SK-N-SH treated with all-trans-retinoic acid at 6 μM for 48 hours (cell line): ENCODE measurements around the gene TMEM9.

Experiments
- ARNTL ChIP-seq: fragments of 450-650 bp; formaldehyde crosslinking; IDR thresholded peaks from 2 replicates; pipeline ENCODE4 v1.5.0; 2020; ENCODE audit warnings: low read depth, mild to moderate bottlenecking, moderate library complexity, borderline replicate concordance
- OSR1 ChIP-seq: fragments of 250-450 bp; sonication (Bioruptor Pico); IDR thresholded peaks from 2 replicates; pipeline ENCODE4 v1.8.0; 2022; ENCODE audit warnings: moderate library complexity, mild to moderate bottlenecking, inconsistent platforms
- PATZ1 ChIP-seq: fragments of 250-450 bp; sonication (Bioruptor Pico); IDR thresholded peaks from 2 replicates; pipeline ENCODE4 v1.8.0; 2020; ENCODE audit warnings: mild to moderate bottlenecking, moderate library complexity, borderline replicate concordance
- POU6F1 ChIP-seq: fragments of 250-450 bp; sonication (Bioruptor Pico); IDR thresholded peaks from 2 replicates; pipeline ENCODE4 v1.8.0; 2021; ENCODE audit warnings: low read depth, mild to moderate bottlenecking, moderate library complexity, borderline replicate concordance
- PPARA ChIP-seq: fragments of 250-450 bp; sonication (Bioruptor Pico); IDR thresholded peaks from 2 replicates; pipeline ENCODE4 v1.5.0; 2020; ENCODE audit warnings: mild to moderate bottlenecking, borderline replicate concordance
- ZC3H10 ChIP-seq: fragments of 250-450 bp; sonication (Bioruptor Pico); IDR thresholded peaks from 2 replicates; pipeline ENCODE4 v1.5.1; 2021; ENCODE audit warnings: mild to moderate bottlenecking, moderate library complexity
- ZFP3 ChIP-seq: fragments of 250-450 bp; sonication (Bioruptor Pico); IDR thresholded peaks from 2 replicates; pipeline ENCODE4 v1.5.0; 2020; ENCODE audit warnings: mild to moderate bottlenecking, moderate library complexity
- ZFP30 ChIP-seq: fragments of 450-650 bp; formaldehyde crosslinking; IDR thresholded peaks from 2 replicates; pipeline ENCODE4 v1.5.0; 2022; ENCODE audit warnings: mild to moderate bottlenecking, moderate library complexity

GRCh38 chr1:201155354-201155753 lies 1.1 kb upstream of the TMEM9 start:
- TF ChIP-seq PATZ1, result no peak
- no peak for TF ChIP-seq PPARA (CRISPR knock-in tag)
- TF ChIP-seq ZFP30 (CRISPR knock-in tag), result no peak
- TF ChIP-seq ZFP3 (CRISPR knock-in tag), result no peak
- no peak for TF ChIP-seq POU6F1 (CRISPR knock-in tag)
- TF ChIP-seq ZC3H10 (CRISPR knock-in tag), result no peak
- no peak for TF ChIP-seq ARNTL (CRISPR knock-in tag)
- TF ChIP-seq OSR1 (CRISPR knock-in tag), result no peak
